ENCODE measurements around the gene EDNRA.

- no peak for TF ChIP-seq ZFP30 (CRISPR knock-in tag; IDR thresholded peaks at IDR 0.05)
- no peak for TF ChIP-seq ZNF8 (CRISPR knock-in tag; IDR thresholded peaks at IDR 0.05)
- no peak for TF ChIP-seq TCF4 (CRISPR knock-in tag; IDR thresholded peaks at IDR 0.05; ENCODE audit: borderline replicate concordance)
- TF ChIP-seq ESRRG (CRISPR knock-in tag; IDR thresholded peaks at IDR 0.05) = no peak
- no peak for TF ChIP-seq ZFP3 (CRISPR knock-in tag; IDR thresholded peaks at IDR 0.05)
These were observed 89.7 kb downstream of the EDNRA start for GRCh38 chr4:147570616-147571015.
